HEK293 (cell line): ENCODE measurements around the gene PLD5.

Experiments
- KLF9 ChIP-seq: fragments of 450-650 bp; formaldehyde crosslinking; IDR thresholded peaks from 2 replicates; pipeline ENCODE4 v1.5.1; 2016; ENCODE audit warnings: missing biosample characterization, missing genetic modification characterization, low read depth
- PRDM10 ChIP-seq: fragments of 450-650 bp; formaldehyde crosslinking; IDR thresholded peaks from 2 replicates; pipeline ENCODE4 v1.5.1; 2016; ENCODE audit warnings: missing biosample characterization, missing genetic modification characterization
- REPIN1 ChIP-seq: fragments of 450-650 bp; formaldehyde crosslinking; IDR thresholded peaks from 2 replicates; pipeline ENCODE4 v1.5.1; 2017; ENCODE audit warnings: missing biosample characterization, missing genetic modification characterization, low read depth
- ZBTB8A ChIP-seq: fragments of 450-650 bp; formaldehyde crosslinking; IDR thresholded peaks from 2 replicates; pipeline ENCODE4 v1.5.1; 2016; ENCODE audit warnings: missing biosample characterization, missing genetic modification characterization
- ZNF175 ChIP-seq: fragments of 450-650 bp; formaldehyde crosslinking; IDR thresholded peaks from 2 replicates; pipeline ENCODE4 v1.5.1; 2016; ENCODE audit warnings: missing biosample characterization, missing genetic modification characterization
- ZNF274 ChIP-seq, 2 experiments: fragments of 200-500 bp in 1 of 2; fragments of 450-650 bp in 1 of 2; sonication (Bioruptor generic) in 1 of 2; formaldehyde crosslinking in 1 of 2; IDR thresholded peaks; 2 replicates each; pipeline versions ENCODE4 v1.5.1 to v1.6.1; 2014 to 2016; ENCODE audit warnings: borderline replicate concordance in 1 of 2, inconsistent platforms in 1 of 2, low read length in 1 of 2, missing biosample characterization in 1 of 2, missing genetic modification characterization in 1 of 2
- ZNF335 ChIP-seq: fragments of 450-650 bp; formaldehyde crosslinking; conservative IDR thresholded peaks from 2 replicates; pipeline ENCODE4 v1.5.1; 2016; ENCODE audit warnings: missing biosample characterization, missing genetic modification characterization
- ZNF423 ChIP-seq: fragments of 450-650 bp; formaldehyde crosslinking; IDR thresholded peaks from 2 replicates; pipeline ENCODE4 v1.5.1; 2016; ENCODE audit warnings: missing biosample characterization, missing genetic modification characterization
- ZNF624 ChIP-seq: fragments of 450-650 bp; formaldehyde crosslinking; IDR thresholded peaks from 2 replicates; pipeline ENCODE4 v1.5.1; 2017; ENCODE audit warnings: missing biosample characterization, missing genetic modification characterization
- ZNF777 ChIP-seq: fragments of 450-650 bp; formaldehyde crosslinking; IDR thresholded peaks from 2 replicates; pipeline ENCODE4 v1.5.1; 2017; ENCODE audit warnings: missing biosample characterization, missing genetic modification characterization, borderline replicate concordance
- ZNF830 ChIP-seq: fragments of 450-650 bp; IDR thresholded peaks from 2 replicates; pipeline ENCODE4 v1.5.0; 2018; ENCODE audit warnings: missing biosample characterization, missing genetic modification characterization, low read depth, mild to moderate bottlenecking, moderate library complexity
- ZSCAN18 ChIP-seq: fragments of 450-650 bp; formaldehyde crosslinking; IDR thresholded peaks from 2 replicates; pipeline ENCODE4 v1.5.1; 2016; ENCODE audit warnings: missing biosample characterization, missing genetic modification characterization
- TF ChIP-seq, protein P1 (sequence below): fragments of 450-650 bp; formaldehyde crosslinking; IDR thresholded peaks from 2 replicates; pipeline ENCODE4 v1.5.1; 2016; ENCODE audit warnings: missing biosample characterization, missing genetic modification characterization
- TF ChIP-seq, protein P2 (sequence below): sonication (generic); formaldehyde crosslinking; IDR thresholded peaks from 2 replicates; pipeline ENCODE4 v1.8.1; 2022; ENCODE audit warnings: mild to moderate bottlenecking, moderate library complexity, missing genetic modification reagents

DNA sequence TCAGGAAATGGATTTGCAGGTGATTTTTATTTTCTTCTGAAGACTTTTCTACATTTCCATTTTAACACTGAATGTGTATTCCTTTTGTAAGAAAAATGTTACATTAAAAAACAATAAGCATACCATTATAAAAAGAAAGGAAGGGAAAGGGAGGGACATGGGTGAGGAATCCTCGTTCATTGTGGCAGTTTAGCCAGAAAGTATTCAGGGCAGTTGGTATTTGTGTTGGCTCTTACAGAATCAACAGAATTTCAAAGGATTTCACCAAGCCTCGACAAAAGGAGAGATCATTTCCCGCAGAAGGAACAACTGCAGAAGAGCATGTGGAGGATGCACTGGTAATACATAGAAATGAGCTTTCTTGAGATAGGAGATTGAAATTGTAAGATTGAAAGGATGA, 35.0 kb downstream of the PLD5 start:
- TF ChIP-seq, protein P1, sequence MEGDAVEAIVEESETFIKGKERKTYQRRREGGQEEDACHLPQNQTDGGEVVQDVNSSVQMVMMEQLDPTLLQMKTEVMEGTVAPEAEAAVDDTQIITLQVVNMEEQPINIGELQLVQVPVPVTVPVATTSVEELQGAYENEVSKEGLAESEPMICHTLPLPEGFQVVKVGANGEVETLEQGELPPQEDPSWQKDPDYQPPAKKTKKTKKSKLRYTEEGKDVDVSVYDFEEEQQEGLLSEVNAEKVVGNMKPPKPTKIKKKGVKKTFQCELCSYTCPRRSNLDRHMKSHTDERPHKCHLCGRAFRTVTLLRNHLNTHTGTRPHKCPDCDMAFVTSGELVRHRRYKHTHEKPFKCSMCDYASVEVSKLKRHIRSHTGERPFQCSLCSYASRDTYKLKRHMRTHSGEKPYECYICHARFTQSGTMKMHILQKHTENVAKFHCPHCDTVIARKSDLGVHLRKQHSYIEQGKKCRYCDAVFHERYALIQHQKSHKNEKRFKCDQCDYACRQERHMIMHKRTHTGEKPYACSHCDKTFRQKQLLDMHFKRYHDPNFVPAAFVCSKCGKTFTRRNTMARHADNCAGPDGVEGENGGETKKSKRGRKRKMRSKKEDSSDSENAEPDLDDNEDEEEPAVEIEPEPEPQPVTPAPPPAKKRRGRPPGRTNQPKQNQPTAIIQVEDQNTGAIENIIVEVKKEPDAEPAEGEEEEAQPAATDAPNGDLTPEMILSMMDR (tag by site-specific recombination) = no peak
- TF ChIP-seq ZSCAN18 (tag by site-specific recombination) (no peak), ZNF423 (tag by site-specific recombination) (no peak), ZNF335 (tag by site-specific recombination) (no peak), REPIN1 (tag by site-specific recombination) (no peak), ZNF624 (tag by site-specific recombination) (no peak), ZNF175 (tag by site-specific recombination) (no peak), KLF9 (no peak), ZNF777 (no peak), ZNF830 (tag by site-specific recombination) (no peak), ZBTB8A (tag by site-specific recombination) (no peak), ZNF274 (IDR thresholded peaks at IDR 0.05; ENCODE audit: low read length) (no peak), ZNF274 (tag by site-specific recombination; IDR thresholded peaks at IDR 0.05; ENCODE audit: borderline replicate concordance) (no peak), PRDM10 (no peak)
- TF ChIP-seq, protein P2, sequence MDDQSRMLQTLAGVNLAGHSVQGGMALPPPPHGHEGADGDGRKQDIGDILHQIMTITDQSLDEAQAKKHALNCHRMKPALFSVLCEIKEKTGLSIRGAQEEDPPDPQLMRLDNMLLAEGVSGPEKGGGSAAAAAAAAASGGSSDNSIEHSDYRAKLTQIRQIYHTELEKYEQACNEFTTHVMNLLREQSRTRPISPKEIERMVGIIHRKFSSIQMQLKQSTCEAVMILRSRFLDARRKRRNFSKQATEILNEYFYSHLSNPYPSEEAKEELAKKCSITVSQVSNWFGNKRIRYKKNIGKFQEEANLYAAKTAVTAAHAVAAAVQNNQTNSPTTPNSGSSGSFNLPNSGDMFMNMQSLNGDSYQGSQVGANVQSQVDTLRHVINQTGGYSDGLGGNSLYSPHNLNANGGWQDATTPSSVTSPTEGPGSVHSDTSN = no peak
